ENCODE measurements around the gene KLHL5.

DNA sequence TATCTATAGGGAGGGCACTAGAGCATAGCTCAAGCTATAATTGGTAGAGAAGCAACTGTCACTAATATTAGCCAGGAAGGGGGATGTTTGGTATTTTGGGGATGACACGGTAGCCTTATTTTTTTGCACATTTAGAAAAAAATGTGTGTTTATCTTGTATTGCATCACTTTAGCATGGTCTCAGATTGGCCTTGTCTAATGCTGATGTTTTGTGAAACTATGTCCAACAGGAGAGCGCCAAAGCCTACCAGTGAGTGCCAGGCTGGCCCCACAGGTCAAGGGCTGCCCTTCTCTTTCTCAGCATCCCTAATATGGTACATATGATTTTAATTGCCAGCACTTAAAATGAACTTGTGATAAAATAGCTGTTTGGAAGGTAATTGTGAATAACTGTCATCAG is 95.5 kb downstream of the KLHL5 start:
- TF ChIP-seq, protein P1, sequence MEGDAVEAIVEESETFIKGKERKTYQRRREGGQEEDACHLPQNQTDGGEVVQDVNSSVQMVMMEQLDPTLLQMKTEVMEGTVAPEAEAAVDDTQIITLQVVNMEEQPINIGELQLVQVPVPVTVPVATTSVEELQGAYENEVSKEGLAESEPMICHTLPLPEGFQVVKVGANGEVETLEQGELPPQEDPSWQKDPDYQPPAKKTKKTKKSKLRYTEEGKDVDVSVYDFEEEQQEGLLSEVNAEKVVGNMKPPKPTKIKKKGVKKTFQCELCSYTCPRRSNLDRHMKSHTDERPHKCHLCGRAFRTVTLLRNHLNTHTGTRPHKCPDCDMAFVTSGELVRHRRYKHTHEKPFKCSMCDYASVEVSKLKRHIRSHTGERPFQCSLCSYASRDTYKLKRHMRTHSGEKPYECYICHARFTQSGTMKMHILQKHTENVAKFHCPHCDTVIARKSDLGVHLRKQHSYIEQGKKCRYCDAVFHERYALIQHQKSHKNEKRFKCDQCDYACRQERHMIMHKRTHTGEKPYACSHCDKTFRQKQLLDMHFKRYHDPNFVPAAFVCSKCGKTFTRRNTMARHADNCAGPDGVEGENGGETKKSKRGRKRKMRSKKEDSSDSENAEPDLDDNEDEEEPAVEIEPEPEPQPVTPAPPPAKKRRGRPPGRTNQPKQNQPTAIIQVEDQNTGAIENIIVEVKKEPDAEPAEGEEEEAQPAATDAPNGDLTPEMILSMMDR (IDR thresholded peaks at IDR 0.05): no peak
- no peak for TF ChIP-seq POLR2A (IDR thresholded peaks at IDR 0.05)
